Testis (tissue), 3 donors: Measurements from ENCODE around the gene PGK1. TPM values are rescaled to one million over a fixed set of nuclear protein-coding genes. Genes with fewer than 3 reads are reported as not detected.
"Not testable (repeated sequence)": the region's sequence is repeated elsewhere in the genome, so short reads cannot be mapped to it uniquely, and the experiment has no call there.

Experiments
- DNase-seq: peaks from one replicate; pipeline ENCODE4 v3.0.0-alpha.2; 2019
- H3K27ac ChIP-seq, 2 donors: fragments of 200-600 bp; sonication (generic); one replicate each; pipeline ENCODE4 v1.5.1; 2019
- H3K27me3 ChIP-seq: fragments of 200-600 bp; sonication (generic); one replicate; pipeline ENCODE4 v1.5.1; 2019
- H3K36me3 ChIP-seq: fragments of 200-600 bp; sonication (generic); one replicate; pipeline ENCODE4 v1.5.1; 2017; ENCODE audit warnings: low read depth; ENCODE audit errors: missing control alignments
- H3K4me1 ChIP-seq: fragments of 200-600 bp; sonication (generic); one replicate; pipeline ENCODE4 v1.5.1; 2019
- H3K4me3 ChIP-seq, 2 donors: fragments of 200-600 bp; sonication (generic); one replicate each; pipeline ENCODE4 v1.5.1; 2017 to 2019
- H3K9me3 ChIP-seq: fragments of 200-600 bp; sonication (generic); one replicate; pipeline ENCODE4 v1.5.1; 2017
- POLR2A ChIP-seq: fragments of 450-650 bp; IDR thresholded peaks from one replicate; pipeline ENCODE4 v1.6.1; 2017; ENCODE audit warnings: antibody characterized with exemption, mild to moderate bottlenecking, moderate library complexity
- WGBS, 2 donors: methylation state at CpG; one replicate each; pipeline ENCODE4 v1.1.5; 2018; 5-methylcytosine and 5-hydroxymethylcytosine counted together
- intact Hi-C: fragments of 100-400 bp; cut with DNase I; formaldehyde crosslinking; loops from one replicate; pipeline ENCODE4 v1.15.1; 2023; ENCODE audit warnings: low total_unique reads
- polyA plus RNA-seq: library from polyadenylated mRNA; stranded (reverse); fragments of 350-450 nt; fragmentation: Illumina TruSeq; extraction: RNeasy Lipid Tissue Mini Kit (QIAGEN cat#74804); gene quantifications from one replicate; pipeline ENCODE4 v1.2.3, GENCODE V29; 2014; ENCODE audit warnings: low read depth, low replicate concordance; ENCODE audit not compliant: insufficient read depth
- total RNA-seq, 2 donors: library from RNA; depleted of rRNA; stranded (reverse); fragments of >200 nt; gene quantifications; one replicate each; pipeline ENCODE4 v1.2.3, GENCODE V29; 2016
- TF ChIP-seq, protein P1 (sequence below), 3 experiments: fragments of 450-650 bp in 2 of 3; fragments of 200-600 bp in 1 of 3; sonication (generic) in 1 of 3; IDR thresholded peaks; one replicate each; pipeline ENCODE4 v1.5.1; 2016 to 2019; ENCODE audit warnings: antibody characterized with exemption in 3 of 3, mild to moderate bottlenecking in 2 of 3, moderate library complexity in 1 of 3

Gene PGK1
- total and polyA plus RNA-seq, 3 donors from 2014 or later: 69.1 to 109 (median 100.0) TPM

- H3K4me1 ChIP-seq: no peaks in the 10 kb centered on the region
- DNase-seq: no peak
- H3K36me3 ChIP-seq: no peaks in the 10 kb centered on the region
- H3K4me3 ChIP-seq: no peak overlapping the region
- H3K27ac ChIP-seq: no peak overlapping the region
- no peaks in the 10 kb centered on the region for H3K9me3 ChIP-seq
- WGBS, 2 donors: 89 to 95% methylated on average over 2 of the region's 2 CpGs
- intact Hi-C loops: no loop called here
- TF ChIP-seq, protein P1, sequence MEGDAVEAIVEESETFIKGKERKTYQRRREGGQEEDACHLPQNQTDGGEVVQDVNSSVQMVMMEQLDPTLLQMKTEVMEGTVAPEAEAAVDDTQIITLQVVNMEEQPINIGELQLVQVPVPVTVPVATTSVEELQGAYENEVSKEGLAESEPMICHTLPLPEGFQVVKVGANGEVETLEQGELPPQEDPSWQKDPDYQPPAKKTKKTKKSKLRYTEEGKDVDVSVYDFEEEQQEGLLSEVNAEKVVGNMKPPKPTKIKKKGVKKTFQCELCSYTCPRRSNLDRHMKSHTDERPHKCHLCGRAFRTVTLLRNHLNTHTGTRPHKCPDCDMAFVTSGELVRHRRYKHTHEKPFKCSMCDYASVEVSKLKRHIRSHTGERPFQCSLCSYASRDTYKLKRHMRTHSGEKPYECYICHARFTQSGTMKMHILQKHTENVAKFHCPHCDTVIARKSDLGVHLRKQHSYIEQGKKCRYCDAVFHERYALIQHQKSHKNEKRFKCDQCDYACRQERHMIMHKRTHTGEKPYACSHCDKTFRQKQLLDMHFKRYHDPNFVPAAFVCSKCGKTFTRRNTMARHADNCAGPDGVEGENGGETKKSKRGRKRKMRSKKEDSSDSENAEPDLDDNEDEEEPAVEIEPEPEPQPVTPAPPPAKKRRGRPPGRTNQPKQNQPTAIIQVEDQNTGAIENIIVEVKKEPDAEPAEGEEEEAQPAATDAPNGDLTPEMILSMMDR (IDR thresholded peaks at IDR 0.05): no peak
- no peak for TF ChIP-seq POLR2A
- no peaks in the 10 kb centered on the region for H3K27me3 ChIP-seq
Observed at GRCh38 chrX:78124307-78124706, 20.3 kb downstream of the PGK1 start.

DNA sequence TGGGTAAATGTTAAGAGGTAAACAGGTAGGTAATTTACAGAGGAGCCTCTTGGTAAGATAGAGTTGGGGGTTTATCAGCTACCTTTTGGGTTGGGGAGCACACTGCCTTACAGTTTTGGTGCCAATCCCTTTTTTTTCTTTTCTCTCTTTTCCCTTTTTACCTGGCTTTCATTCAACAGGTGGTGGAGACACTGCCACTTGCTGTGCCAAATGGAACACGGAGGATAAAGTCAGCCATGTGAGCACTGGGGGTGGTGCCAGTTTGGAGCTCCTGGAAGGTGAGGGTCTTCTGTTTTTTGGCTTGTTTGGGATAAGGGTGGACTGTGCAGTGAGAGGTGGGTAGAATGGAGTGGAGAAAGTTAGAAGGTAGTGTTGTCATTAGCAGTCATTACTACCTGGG, 21.1 kb downstream of the PGK1 start:
- Histone ChIP-seq H3K9me3 (no peaks in the 10 kb centered on the region), H3K4me1 (no peaks in the 10 kb centered on the region), H3K27me3 (no peaks in the 10 kb centered on the region), H3K36me3 (no peaks in the 10 kb centered on the region), H3K27ac (no peak overlapping the region), H3K4me3 (no peak overlapping the region)
- 90% methylated on average over 1 of the region's 1 CpG; no CpG with 5 or more reads in 1 of the 2 donors for WGBS, 2 donors
- intact Hi-C loops: no loop called here
- DNase-seq: no peak
- TF ChIP-seq, protein P1 (IDR thresholded peaks at IDR 0.05): no peak
- TF ChIP-seq POLR2A: no peak

DNA sequence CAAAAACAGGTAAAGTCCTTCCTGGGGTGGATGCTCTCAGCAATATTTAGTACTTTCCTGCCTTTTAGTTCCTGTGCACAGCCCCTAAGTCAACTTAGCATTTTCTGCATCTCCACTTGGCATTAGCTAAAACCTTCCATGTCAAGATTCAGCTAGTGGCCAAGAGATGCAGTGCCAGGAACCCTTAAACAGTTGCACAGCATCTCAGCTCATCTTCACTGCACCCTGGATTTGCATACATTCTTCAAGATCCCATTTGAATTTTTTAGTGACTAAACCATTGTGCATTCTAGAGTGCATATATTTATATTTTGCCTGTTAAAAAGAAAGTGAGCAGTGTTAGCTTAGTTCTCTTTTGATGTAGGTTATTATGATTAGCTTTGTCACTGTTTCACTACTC, 21.7 kb downstream of the PGK1 start:
- H3K4me1 ChIP-seq, H3K27me3 ChIP-seq, H3K27ac ChIP-seq, DNase-seq, H3K4me3 ChIP-seq, H3K36me3 ChIP-seq, H3K9me3 ChIP-seq, intact Hi-C loops: not testable (repeated sequence)

DNA sequence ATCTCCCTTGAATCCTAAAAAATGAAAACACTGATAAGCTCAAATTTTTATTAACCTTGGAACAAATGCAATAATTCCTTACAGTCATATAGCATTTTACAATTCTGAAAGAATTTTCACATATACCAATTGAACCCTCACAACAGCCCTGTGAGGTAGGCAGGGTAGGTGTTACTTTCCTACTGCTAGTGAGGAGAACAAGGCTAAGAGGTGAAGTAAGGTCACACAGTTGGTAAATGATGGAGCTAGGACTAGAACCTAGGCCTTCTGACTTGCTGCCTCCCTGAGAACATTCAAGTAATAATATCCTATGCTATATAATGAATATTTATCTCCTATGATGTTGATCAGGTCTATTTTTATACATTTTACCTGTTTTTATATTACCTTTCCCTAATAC, 25.7 kb downstream of the PGK1 start:
- Histone ChIP-seq H3K36me3 (no peaks in the 10 kb centered on the region), H3K27ac (no peak overlapping the region), H3K9me3 (no peaks in the 10 kb centered on the region), H3K4me3 (no peak overlapping the region), H3K4me1 (no peaks in the 10 kb centered on the region), H3K27me3 (no peaks in the 10 kb centered on the region)
- TF ChIP-seq POLR2A: no peak
- TF ChIP-seq, protein P1 (IDR thresholded peaks at IDR 0.05): no peak
- intact Hi-C loops: no loop called here
- no peak for DNase-seq

GRCh38 chrX:78130396-78130795, 26.3 kb downstream of the PGK1 start:
- WGBS, 2 donors: 100% methylated on average over 1 of the region's 1 CpG
- no peak for TF ChIP-seq POLR2A
- TF ChIP-seq, protein P1 (IDR thresholded peaks at IDR 0.05): no peak
- DNase-seq: no peak
- Histone ChIP-seq H3K4me3 (no peak overlapping the region), H3K27me3 (no peaks in the 10 kb centered on the region), H3K4me1 (no peaks in the 10 kb centered on the region), H3K36me3 (no peaks in the 10 kb centered on the region), H3K27ac (no peak overlapping the region), H3K9me3 (no peaks in the 10 kb centered on the region)
- intact Hi-C loops: no loop called here
